ENCODE results near the gene TTF1. TPM values are rescaled to one million over a fixed set of nuclear protein-coding genes. Genes with fewer than 3 reads are reported as not detected.

TTF1 gene
- 24.2 and 26.9 TPM in 2 replicates for total RNA-seq (2021)
- long read RNA-seq, transcript TTF1-203 (10 exons, 1,780 nt) = major isoform, 11 of 27 reads
- long read RNA-seq, partial matches to known transcripts = 12 of 27 reads
- long read RNA-seq, other reads (novel, unspliced or antisense) = 4 of 27 reads

- H3K36me3 Mint-ChIP-seq (ENCODE audit: insufficient read depth in 1 of 3, low read depth in 3 of 3) = peaks cover 13 to 28% (median 20%) of the 10 kb centered on the region in 3 experiments
- peaks cover 21% of the 10 kb centered on the region for H3K27me3 Mint-ChIP-seq (ENCODE audit: low read depth)
- peak; percentile 95 for DNase-seq
- H3K4me1 Mint-ChIP-seq = peaks cover 20 to 27% of the 10 kb centered on the region in 2 experiments
- H3T11ph ChIP-seq (ENCODE audit: low read length) = no peak within 1 kb of the TSS
- no peak within 1 kb of the TSS for H2BK5ac ChIP-seq (ENCODE audit: insufficient read length, low read length)
- no peaks in the 10 kb centered on the region; a peak in 1 of 5 replicates for H3K9me3 Mint-ChIP-seq
- no peak for TF ChIP-seq CTCF (conservative IDR thresholded peaks at IDR 0.05)
- peak within 1 kb of the TSS; percentile 87 to 93 for H3K4me3 Mint-ChIP-seq
- no peaks in the 10 kb centered on the region for H3K9me3 ChIP-seq (ENCODE audit: control insufficient read depth, low read depth, low read length)
- peak within 1 kb of the TSS; percentile 79 for H3K9ac ChIP-seq (ENCODE audit: extremely low read depth, insufficient read length, low read length)
- H3K23me2 ChIP-seq (ENCODE audit: insufficient read length, low read depth, low read length, poor library complexity, severe bottlenecking) = peaks cover 14% of the 10 kb centered on the region
- H3K79me2 ChIP-seq (ENCODE audit: insufficient read depth, low read length) = peaks cover 9% of the 10 kb centered on the region; the same call in 1 of the 2 replicates
- no peak within 1 kb of the TSS for H2BK12ac ChIP-seq (ENCODE audit: insufficient read length, low read depth, low read length)
- no peak within 1 kb of the TSS for H2BK15ac ChIP-seq (ENCODE audit: low read depth, low read length)
- no peak within 1 kb of the TSS for H3K23ac ChIP-seq (ENCODE audit: insufficient read length, low read depth, low read length)
- H3K4ac ChIP-seq (ENCODE audit: low read depth, low read length) = no peak within 1 kb of the TSS; the same call in 1 of the 2 replicates
- H2BK120ac ChIP-seq (ENCODE audit: low read depth, low read length, poor library complexity, severe bottlenecking) = no peak within 1 kb of the TSS
- no peak within 1 kb of the TSS for H3K27ac ChIP-seq (ENCODE audit: insufficient read length, low read depth, low read length)
- peaks cover 5% of the 10 kb centered on the region for H3K79me1 ChIP-seq (ENCODE audit: insufficient read depth, low read depth, low read length, poor library complexity, severe bottlenecking)
- no peak within 1 kb of the TSS for H4K5ac ChIP-seq (ENCODE audit: insufficient read length, low read depth, low read length)
- H3K4me1 ChIP-seq (ENCODE audit: insufficient read depth, low read length) = peaks cover 3% of the 10 kb centered on the region; the same call in 1 of the 2 replicates
- H4K91ac ChIP-seq (ENCODE audit: insufficient read length, low read depth, low read length) = no peak within 1 kb of the TSS
- peak within 1 kb of the TSS; percentile 87 for H3K4me2 ChIP-seq (ENCODE audit: insufficient read depth, insufficient read length, low read length)
- no peak within 1 kb of the TSS; the same call in 1 of the 2 replicates for H3K14ac ChIP-seq (ENCODE audit: insufficient read depth, low read length)
- peak within 1 kb of the TSS in 2 of 3 experiments; percentile 88 to 94; a peak in 4 of 7 replicates for H3K27ac Mint-ChIP-seq
- no peak within 1 kb of the TSS for H4K8ac ChIP-seq (replicated peaks; ENCODE audit: insufficient read length, low read depth, low read length)
- no peaks in the 10 kb centered on the region; the same call in 1 of the 2 replicates for H3K27me3 ChIP-seq (ENCODE audit: insufficient read depth, low read length)
- no peaks in the 10 kb centered on the region for H4K20me1 ChIP-seq (ENCODE audit: control insufficient read depth, insufficient read depth, insufficient read length)
- no peak within 1 kb of the TSS for H3K56ac ChIP-seq (ENCODE audit: insufficient read length, low read depth, low read length)
- no peak within 1 kb of the TSS for H2BK20ac ChIP-seq (ENCODE audit: low read depth, low read length, poor library complexity, severe bottlenecking)
- WGBS (ENCODE audit: extremely low coverage, insufficient read length, low lambda C conversion rate) = no CpG with 5 or more reads among the region's 33 CpGs
- H2AK5ac ChIP-seq (ENCODE audit: insufficient read length, low read length) = no peak within 1 kb of the TSS
- H2AFZ ChIP-seq (ENCODE audit: low read length) = no peak within 1 kb of the TSS
- no peak within 1 kb of the TSS for H3K18ac ChIP-seq (ENCODE audit: insufficient read length, low read depth, low read length)
Observed at GRCh38 chr9:132406554-132407122, at the start of gene TTF1. TTF1 (minus strand) TSS chr9:132406840; CDS start chr9:132402821, 4,019 bp downstream.
